Stimulated activated CD4-positive, alpha-beta T cell treated with anti-CD3 and anti-CD28 coated beads, Interleukin-15, amount 100 ng/mL, for 1 hour (primary cell): ENCODE measurements around the gene FCHSD2.
"Not testable (repeated sequence)": the region's sequence is repeated elsewhere in the genome, so short reads cannot be mapped to it uniquely, and the experiment has no call there.

Source experiments
- DNase-seq, 2 donors: peaks; one replicate each; pipeline ENCODE4 v3.0.0-alpha.2; 2020; ENCODE audit warnings: low read depth in 1 of 2, low spot score in 1 of 2

The FCHSD2 gene

GRCh38 chr11:73126804-73127480, 15.2 kb downstream of the FCHSD2 start:
- DNase-seq = no peak

GRCh38 chr11:73124800-73125199, 17.3 kb downstream of the FCHSD2 start:
- no peak for DNase-seq

- DNase-seq = not testable (repeated sequence)
These were observed 18.2 kb downstream of the FCHSD2 start for GRCh38 chr11:73123892-73124291.

- no peak for DNase-seq
These were observed 20.4 kb downstream of the FCHSD2 start for GRCh38 chr11:73121692-73122091.

GRCh38 chr11:73117071-73117470, 25.0 kb downstream of the FCHSD2 start:
- DNase-seq = no peak

- DNase-seq = no peak
These were observed 25.5 kb downstream of the FCHSD2 start for GRCh38 chr11:73116636-73117035.

- DNase-seq = no peak
These were observed 27.3 kb downstream of the FCHSD2 start for GRCh38 chr11:73114835-73115220.

- no peak for DNase-seq
These were observed 27.8 kb downstream of the FCHSD2 start for GRCh38 chr11:73114110-73114834.

GRCh38 chr11:73113426-73113825, 28.7 kb downstream of the FCHSD2 start:
- no peak for DNase-seq

GRCh38 chr11:73107597-73107996, 34.5 kb downstream of the FCHSD2 start:
- no peak for DNase-seq

GRCh38 chr11:73106347-73106746, 35.8 kb downstream of the FCHSD2 start:
- DNase-seq = no peak

GRCh38 chr11:73100578-73100977, 41.5 kb downstream of the FCHSD2 start:
- DNase-seq = no peak

GRCh38 chr11:73099512-73100266, 42.4 kb downstream of the FCHSD2 start:
- DNase-seq = no peak

- no peak for DNase-seq
These were observed 46.5 kb downstream of the FCHSD2 start for GRCh38 chr11:73095613-73096012.

GRCh38 chr11:73091521-73092305, 50.4 kb downstream of the FCHSD2 start:
- DNase-seq = no peak

- DNase-seq = no peak
These were observed 54.4 kb downstream of the FCHSD2 start for GRCh38 chr11:73087730-73088129.

GRCh38 chr11:73085189-73085875, 56.8 kb downstream of the FCHSD2 start:
- no peak for DNase-seq

GRCh38 chr11:73078631-73079030, 63.5 kb downstream of the FCHSD2 start:
- no peak for DNase-seq

- DNase-seq = no peak
These were observed 64.7 kb downstream of the FCHSD2 start for GRCh38 chr11:73077454-73077853.

GRCh38 chr11:73074319-73074718, 67.8 kb downstream of the FCHSD2 start:
- DNase-seq = no peak
